Osteoblast (primary cell): Measurements from ENCODE around the gene JMJD1C. TPM values are rescaled to one million over a fixed set of nuclear protein-coding genes. Genes with fewer than 3 reads are reported as not detected.

Experiments used
- DNase-seq: peaks from one replicate; pipeline ENCODE4 v3.0.0; 2011; ENCODE audit warnings: low spot score, mixed read lengths; ENCODE audit not compliant: insufficient read length; ENCODE audit errors: missing footprints
- H2AFZ ChIP-seq: 2 replicates; pipeline ENCODE4 v1.6.0; 2011; ENCODE audit warnings: mild to moderate bottlenecking, low read length
- H3K27ac ChIP-seq: 2 replicates; pipeline ENCODE4 v1.5.1; 2011; ENCODE audit warnings: mild to moderate bottlenecking, low read depth, low read length, moderate library complexity
- H3K27me3 ChIP-seq: 2 replicates; pipeline ENCODE4 v1.6.0; 2012; ENCODE audit warnings: mild to moderate bottlenecking, control low read depth, inconsistent platforms, low read length, moderate library complexity; ENCODE audit not compliant: insufficient read depth
- H3K36me3 ChIP-seq: 2 replicates; pipeline ENCODE4 v1.5.1; 2011; ENCODE audit warnings: mild to moderate bottlenecking, low read length, control low read depth, moderate library complexity; ENCODE audit not compliant: insufficient read depth
- H3K4me1 ChIP-seq: 2 replicates; pipeline ENCODE4 v1.5.1; 2011; ENCODE audit warnings: mild to moderate bottlenecking, low read length, control low read depth, moderate library complexity; ENCODE audit not compliant: insufficient read depth
- H3K4me2 ChIP-seq: 2 replicates; pipeline ENCODE4 v1.6.0; 2011; ENCODE audit warnings: mild to moderate bottlenecking, low read length; ENCODE audit not compliant: insufficient read depth
- H3K4me3 ChIP-seq: fragments of 200-600 bp; sonication (generic); 3 replicates; pipeline ENCODE4 v1.5.1; 2012; ENCODE audit warnings: mild to moderate bottlenecking, low read length, inconsistent platforms; ENCODE audit not compliant: insufficient read depth
- H3K79me2 ChIP-seq: 2 replicates; pipeline ENCODE4 v1.6.0; 2012; ENCODE audit warnings: mild to moderate bottlenecking, low read length, control low read depth, inconsistent platforms; ENCODE audit not compliant: insufficient read depth
- H3K9me3 ChIP-seq: 2 replicates; pipeline ENCODE4 v1.5.1; 2011; ENCODE audit warnings: low read depth, low read length, control low read depth
- H4K20me1 ChIP-seq: 2 replicates; pipeline ENCODE4 v1.6.0; 2012; ENCODE audit warnings: mild to moderate bottlenecking, low read length, control low read depth; ENCODE audit not compliant: insufficient read depth
- CTCF ChIP-seq: IDR thresholded peaks from 2 replicates; pipeline ENCODE4 v1.5.1; 2011; ENCODE audit warnings: mild to moderate bottlenecking, low read depth, low read length, moderate library complexity; ENCODE audit errors: extremely low read depth
- total RNA-seq: library from RNA; depleted of rRNA; stranded (reverse); fragments of >200 nt; gene quantifications from 2 replicates; pipeline ENCODE4 v1.2.3, GENCODE V29; 2012

The JMJD1C gene
- total RNA-seq, 1 donor, result 92.6 TPM

- no peak overlapping the region for H3K4me3 ChIP-seq
- no peak overlapping the region for H3K27ac ChIP-seq
- H3K36me3 ChIP-seq, result peaks cover 3% of the 10 kb centered on the region
- DNase-seq, result no peak
- H3K27me3 ChIP-seq, result no peaks in the 10 kb centered on the region
- H3K79me2 ChIP-seq, result peaks cover 75% of the 10 kb centered on the region
- no peak for TF ChIP-seq CTCF
- no peak overlapping the region for H3K4me2 ChIP-seq
- peaks cover 9% of the 10 kb centered on the region for H4K20me1 ChIP-seq
- no peak overlapping the region for H2AFZ ChIP-seq
- H3K9me3 ChIP-seq, result no peaks in the 10 kb centered on the region
- peaks cover 13% of the 10 kb centered on the region for H3K4me1 ChIP-seq
Measured at GRCh38 chr10:63219749-63220148, 246.0 kb downstream of the JMJD1C start.

GRCh38 chr10:63217120-63217605, 248.6 kb downstream of the JMJD1C start:
- peak; percentile 64 for TF ChIP-seq CTCF
- no peak overlapping the region for H2AFZ ChIP-seq
- no peak for DNase-seq
- no peaks in the 10 kb centered on the region for H3K27me3 ChIP-seq
- H3K4me2 ChIP-seq, result peak overlapping the region; percentile 43
- H3K4me1 ChIP-seq, result peaks cover 22% of the 10 kb centered on the region
- H3K79me2 ChIP-seq, result peaks cover 67% of the 10 kb centered on the region
- no peaks in the 10 kb centered on the region for H3K9me3 ChIP-seq
- no peak overlapping the region for H3K27ac ChIP-seq
- peaks cover 4% of the 10 kb centered on the region for H4K20me1 ChIP-seq
- peaks cover 21% of the 10 kb centered on the region for H3K36me3 ChIP-seq
- no peak overlapping the region for H3K4me3 ChIP-seq

GRCh38 chr10:63214571-63214970, 251.2 kb downstream of the JMJD1C start:
- peaks cover 19% of the 10 kb centered on the region for H4K20me1 ChIP-seq
- no peak overlapping the region for H2AFZ ChIP-seq
- peak overlapping the region; percentile 64 for H3K27ac ChIP-seq
- H3K79me2 ChIP-seq, result peaks cover 67% of the 10 kb centered on the region
- no peak for TF ChIP-seq CTCF
- no peak overlapping the region for H3K4me3 ChIP-seq
- peaks cover 32% of the 10 kb centered on the region for H3K36me3 ChIP-seq
- H3K4me1 ChIP-seq, result peaks cover 35% of the 10 kb centered on the region
- H3K9me3 ChIP-seq, result no peaks in the 10 kb centered on the region
- no peak for DNase-seq
- peak overlapping the region; percentile 10 for H3K4me2 ChIP-seq
- H3K27me3 ChIP-seq, result no peaks in the 10 kb centered on the region

GRCh38 chr10:63213489-63213888, 252.3 kb downstream of the JMJD1C start:
- Histone ChIP-seq H3K4me1 (peaks cover 46% of the 10 kb centered on the region), H3K4me3 (no peak overlapping the region), H4K20me1 (peaks cover 19% of the 10 kb centered on the region), H2AFZ (no peak overlapping the region), H3K27me3 (no peaks in the 10 kb centered on the region), H3K36me3 (peaks cover 35% of the 10 kb centered on the region), H3K4me2 (no peak overlapping the region), H3K79me2 (peaks cover 67% of the 10 kb centered on the region), H3K9me3 (no peaks in the 10 kb centered on the region), H3K27ac (no peak overlapping the region)
- DNase-seq, result no peak
- no peak for TF ChIP-seq CTCF
